Panc1 (cell line): ENCODE results near the gene KRTAP5-6.
"Not testable (repeated sequence)": the region's sequence is repeated elsewhere in the genome, so short reads cannot be mapped to it uniquely, and the experiment has no call there.

Experiments
- TF ChIP-seq, protein P1 (sequence below): fragments of 450-650 bp; IDR thresholded peaks from 2 replicates; pipeline ENCODE4 v1.5.1; 2017; ENCODE audit warnings: mild to moderate bottlenecking
- TF ChIP-seq, protein P2 (sequence below), 2 experiments: IDR thresholded peaks; 2 replicates each; pipeline ENCODE4 v1.6.1; 2011 to 2012; ENCODE audit warnings: low read depth in 2 of 2, control low read depth in 1 of 2, low read length in 1 of 2, mild to moderate bottlenecking in 1 of 2, moderate library complexity in 1 of 2; ENCODE audit not compliant: insufficient read depth in 1 of 2

- TF ChIP-seq, protein P1, sequence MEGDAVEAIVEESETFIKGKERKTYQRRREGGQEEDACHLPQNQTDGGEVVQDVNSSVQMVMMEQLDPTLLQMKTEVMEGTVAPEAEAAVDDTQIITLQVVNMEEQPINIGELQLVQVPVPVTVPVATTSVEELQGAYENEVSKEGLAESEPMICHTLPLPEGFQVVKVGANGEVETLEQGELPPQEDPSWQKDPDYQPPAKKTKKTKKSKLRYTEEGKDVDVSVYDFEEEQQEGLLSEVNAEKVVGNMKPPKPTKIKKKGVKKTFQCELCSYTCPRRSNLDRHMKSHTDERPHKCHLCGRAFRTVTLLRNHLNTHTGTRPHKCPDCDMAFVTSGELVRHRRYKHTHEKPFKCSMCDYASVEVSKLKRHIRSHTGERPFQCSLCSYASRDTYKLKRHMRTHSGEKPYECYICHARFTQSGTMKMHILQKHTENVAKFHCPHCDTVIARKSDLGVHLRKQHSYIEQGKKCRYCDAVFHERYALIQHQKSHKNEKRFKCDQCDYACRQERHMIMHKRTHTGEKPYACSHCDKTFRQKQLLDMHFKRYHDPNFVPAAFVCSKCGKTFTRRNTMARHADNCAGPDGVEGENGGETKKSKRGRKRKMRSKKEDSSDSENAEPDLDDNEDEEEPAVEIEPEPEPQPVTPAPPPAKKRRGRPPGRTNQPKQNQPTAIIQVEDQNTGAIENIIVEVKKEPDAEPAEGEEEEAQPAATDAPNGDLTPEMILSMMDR: not testable (repeated sequence)
- TF ChIP-seq, protein P2, sequence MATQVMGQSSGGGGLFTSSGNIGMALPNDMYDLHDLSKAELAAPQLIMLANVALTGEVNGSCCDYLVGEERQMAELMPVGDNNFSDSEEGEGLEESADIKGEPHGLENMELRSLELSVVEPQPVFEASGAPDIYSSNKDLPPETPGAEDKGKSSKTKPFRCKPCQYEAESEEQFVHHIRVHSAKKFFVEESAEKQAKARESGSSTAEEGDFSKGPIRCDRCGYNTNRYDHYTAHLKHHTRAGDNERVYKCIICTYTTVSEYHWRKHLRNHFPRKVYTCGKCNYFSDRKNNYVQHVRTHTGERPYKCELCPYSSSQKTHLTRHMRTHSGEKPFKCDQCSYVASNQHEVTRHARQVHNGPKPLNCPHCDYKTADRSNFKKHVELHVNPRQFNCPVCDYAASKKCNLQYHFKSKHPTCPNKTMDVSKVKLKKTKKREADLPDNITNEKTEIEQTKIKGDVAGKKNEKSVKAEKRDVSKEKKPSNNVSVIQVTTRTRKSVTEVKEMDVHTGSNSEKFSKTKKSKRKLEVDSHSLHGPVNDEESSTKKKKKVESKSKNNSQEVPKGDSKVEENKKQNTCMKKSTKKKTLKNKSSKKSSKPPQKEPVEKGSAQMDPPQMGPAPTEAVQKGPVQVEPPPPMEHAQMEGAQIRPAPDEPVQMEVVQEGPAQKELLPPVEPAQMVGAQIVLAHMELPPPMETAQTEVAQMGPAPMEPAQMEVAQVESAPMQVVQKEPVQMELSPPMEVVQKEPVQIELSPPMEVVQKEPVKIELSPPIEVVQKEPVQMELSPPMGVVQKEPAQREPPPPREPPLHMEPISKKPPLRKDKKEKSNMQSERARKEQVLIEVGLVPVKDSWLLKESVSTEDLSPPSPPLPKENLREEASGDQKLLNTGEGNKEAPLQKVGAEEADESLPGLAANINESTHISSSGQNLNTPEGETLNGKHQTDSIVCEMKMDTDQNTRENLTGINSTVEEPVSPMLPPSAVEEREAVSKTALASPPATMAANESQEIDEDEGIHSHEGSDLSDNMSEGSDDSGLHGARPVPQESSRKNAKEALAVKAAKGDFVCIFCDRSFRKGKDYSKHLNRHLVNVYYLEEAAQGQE (IDR thresholded peaks at IDR 0.05; ENCODE audit: insufficient read depth in 1 of 2, low read depth in 2 of 2, low read length in 1 of 2): not testable (repeated sequence)
These were observed 11.8 kb upstream of the KRTAP5-6 start for GRCh38 chr11:1684886-1685874.
